ENCODE results near the gene ANO9.

DNA sequence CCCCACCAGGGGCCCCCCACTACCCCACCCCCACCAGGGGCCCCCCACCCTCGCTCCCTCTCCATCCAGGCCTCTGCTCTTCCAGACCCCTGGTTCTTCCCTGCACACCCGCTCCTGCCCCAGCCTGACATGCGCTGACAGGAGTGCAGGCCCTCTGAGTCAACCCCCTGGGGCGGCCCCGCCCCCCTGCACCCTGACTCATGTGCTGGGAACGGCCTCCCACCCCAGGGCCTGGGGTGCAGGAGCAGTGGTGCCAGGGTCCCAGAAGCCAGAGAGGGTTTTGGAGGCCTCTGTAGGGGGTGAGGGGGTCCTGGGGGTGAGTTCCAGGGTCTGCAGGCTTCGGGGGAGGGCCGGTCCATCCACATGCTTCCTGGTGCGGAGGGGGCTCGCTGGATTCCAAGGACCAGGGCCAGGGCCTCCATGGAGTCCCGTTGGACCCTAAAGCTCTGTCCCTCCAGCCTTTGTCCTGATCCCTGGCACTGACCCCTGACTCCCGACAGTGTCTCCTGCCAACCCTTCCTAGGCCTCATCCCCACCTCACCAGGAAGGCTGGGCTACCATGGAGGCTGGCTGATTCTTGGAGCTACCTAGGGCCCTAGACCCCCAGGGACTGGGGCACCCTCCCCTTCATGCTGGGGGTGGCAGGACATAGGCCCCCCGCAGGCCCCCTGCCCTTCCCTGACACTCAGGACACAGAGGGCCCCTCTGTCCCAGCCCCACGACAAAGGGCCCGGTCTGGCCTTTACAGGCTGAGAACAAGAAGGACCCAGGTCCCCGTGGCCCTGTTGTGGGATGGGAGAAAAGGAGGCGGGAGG, 48.4 kb downstream of the ANO9 start:
- TF ChIP-seq, protein P1, sequence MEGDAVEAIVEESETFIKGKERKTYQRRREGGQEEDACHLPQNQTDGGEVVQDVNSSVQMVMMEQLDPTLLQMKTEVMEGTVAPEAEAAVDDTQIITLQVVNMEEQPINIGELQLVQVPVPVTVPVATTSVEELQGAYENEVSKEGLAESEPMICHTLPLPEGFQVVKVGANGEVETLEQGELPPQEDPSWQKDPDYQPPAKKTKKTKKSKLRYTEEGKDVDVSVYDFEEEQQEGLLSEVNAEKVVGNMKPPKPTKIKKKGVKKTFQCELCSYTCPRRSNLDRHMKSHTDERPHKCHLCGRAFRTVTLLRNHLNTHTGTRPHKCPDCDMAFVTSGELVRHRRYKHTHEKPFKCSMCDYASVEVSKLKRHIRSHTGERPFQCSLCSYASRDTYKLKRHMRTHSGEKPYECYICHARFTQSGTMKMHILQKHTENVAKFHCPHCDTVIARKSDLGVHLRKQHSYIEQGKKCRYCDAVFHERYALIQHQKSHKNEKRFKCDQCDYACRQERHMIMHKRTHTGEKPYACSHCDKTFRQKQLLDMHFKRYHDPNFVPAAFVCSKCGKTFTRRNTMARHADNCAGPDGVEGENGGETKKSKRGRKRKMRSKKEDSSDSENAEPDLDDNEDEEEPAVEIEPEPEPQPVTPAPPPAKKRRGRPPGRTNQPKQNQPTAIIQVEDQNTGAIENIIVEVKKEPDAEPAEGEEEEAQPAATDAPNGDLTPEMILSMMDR (conservative IDR thresholded peaks at IDR 0.05; ENCODE audit: low read depth, low read length), result no peak
- TF ChIP-seq EZH2 (IDR thresholded peaks at IDR 0.05; ENCODE audit: borderline replicate concordance, low read depth, low read length, poor library complexity, severe bottlenecking), result no peak
